MM.1S (cell line): ENCODE results near the gene TBX6.

Source experiments
- DNase-seq: peaks from one replicate; pipeline ENCODE4 v3.0.0-alpha.2; 2015
- H2AFZ ChIP-seq: fragments of 300-600 bp; sonication (generic); 2 replicates; pipeline ENCODE4 v1.6.0; 2016; ENCODE audit warnings: antibody characterized with exemption, low read length
- H3F3A ChIP-seq: fragments of 300-600 bp; sonication (generic); 2 replicates; pipeline ENCODE4 v1.6.1; 2016; ENCODE audit warnings: mild to moderate bottlenecking, antibody characterized with exemption, low read length, moderate library complexity, mixed read lengths; ENCODE audit not compliant: insufficient read depth
- H3K27ac ChIP-seq: fragments of 300-600 bp; sonication (generic); 2 replicates; pipeline ENCODE4 v1.5.1; 2016; ENCODE audit warnings: mild to moderate bottlenecking, low read length
- H3K27me3 ChIP-seq: fragments of 300-600 bp; sonication (generic); replicated peaks from 2 replicates; pipeline ENCODE4 v1.6.0; 2016; ENCODE audit warnings: low read length; ENCODE audit not compliant: insufficient read depth
- H3K36me3 ChIP-seq: fragments of 300-600 bp; sonication (generic); replicated peaks from 2 replicates; pipeline ENCODE4 v1.6.1; 2016; ENCODE audit warnings: mild to moderate bottlenecking, low read length, mixed read lengths; ENCODE audit not compliant: insufficient read depth
- H3K4me1 ChIP-seq: fragments of 300-600 bp; sonication (generic); 2 replicates; pipeline ENCODE4 v1.6.1; 2016; ENCODE audit warnings: low read length, mixed read lengths
- H3K4me2 ChIP-seq: fragments of 300-600 bp; sonication (generic); 2 replicates; pipeline ENCODE4 v1.6.0; 2016; ENCODE audit warnings: low read depth, low read length
- H3K4me3 ChIP-seq: fragments of 300-600 bp; sonication (generic); 2 replicates; pipeline ENCODE4 v1.5.1; 2016; ENCODE audit warnings: low read length, mixed read lengths
- H3K79me2 ChIP-seq: fragments of 300-600 bp; sonication (generic); 2 replicates; pipeline ENCODE4 v1.6.1; 2016; ENCODE audit warnings: mixed run types, low read length, mixed read lengths
- H3K9ac ChIP-seq: fragments of 300-600 bp; sonication (generic); 2 replicates; pipeline ENCODE4 v1.6.1; 2016; ENCODE audit warnings: low read length, mixed read lengths
- H3K9me2 ChIP-seq: fragments of 300-600 bp; sonication (generic); replicated peaks from 2 replicates; pipeline ENCODE4 v1.6.1; 2016; ENCODE audit warnings: mild to moderate bottlenecking, low read length, mixed read lengths; ENCODE audit not compliant: insufficient read depth
- H3K9me3 ChIP-seq: fragments of 300-600 bp; sonication (generic); replicated peaks from 2 replicates; pipeline ENCODE4 v1.6.1; 2016; ENCODE audit warnings: mild to moderate bottlenecking, low read length, mixed read lengths; ENCODE audit not compliant: insufficient read depth
- H4K20me1 ChIP-seq: fragments of 300-600 bp; sonication (generic); 2 replicates; pipeline ENCODE4 v1.6.1; 2016; ENCODE audit warnings: mild to moderate bottlenecking, low read length, moderate library complexity, mixed read lengths; ENCODE audit not compliant: insufficient read depth
- EZH2 ChIP-seq: fragments of 300-600 bp; sonication (generic); optimal IDR thresholded peaks from 2 replicates; pipeline ENCODE3; 2017; ENCODE audit warnings: low read depth, mild to moderate bottlenecking, antibody characterized with exemption, low read length, mixed read lengths
- EZH2phosphoT487 ChIP-seq: fragments of 300-600 bp; sonication (generic); IDR thresholded peaks from 2 replicates; pipeline ENCODE4 v1.6.1; 2018; ENCODE audit warnings: antibody characterized with exemption, low read length
- TF ChIP-seq, protein P1 (sequence below): fragments of 300-600 bp; sonication (generic); IDR thresholded peaks from 2 replicates; pipeline ENCODE4 v1.5.1; 2016; ENCODE audit warnings: antibody characterized with exemption, low read length, mixed read lengths

The TBX6 gene

GRCh38 chr16:30121741-30122571 lies 30.2 kb upstream of the TBX6 start:
- no peaks in the 10 kb centered on the region for H3F3A ChIP-seq
- H3K27ac ChIP-seq, result no peak overlapping the region
- H3K27me3 ChIP-seq, result no peaks in the 10 kb centered on the region
- no peaks in the 10 kb centered on the region for H3K4me1 ChIP-seq
- H3K4me3 ChIP-seq, result peak overlapping the region; percentile 88
- no peaks in the 10 kb centered on the region for H4K20me1 ChIP-seq
- TF ChIP-seq EZH2 (no peak), EZH2phosphoT487 (no peak)
- TF ChIP-seq, protein P1, sequence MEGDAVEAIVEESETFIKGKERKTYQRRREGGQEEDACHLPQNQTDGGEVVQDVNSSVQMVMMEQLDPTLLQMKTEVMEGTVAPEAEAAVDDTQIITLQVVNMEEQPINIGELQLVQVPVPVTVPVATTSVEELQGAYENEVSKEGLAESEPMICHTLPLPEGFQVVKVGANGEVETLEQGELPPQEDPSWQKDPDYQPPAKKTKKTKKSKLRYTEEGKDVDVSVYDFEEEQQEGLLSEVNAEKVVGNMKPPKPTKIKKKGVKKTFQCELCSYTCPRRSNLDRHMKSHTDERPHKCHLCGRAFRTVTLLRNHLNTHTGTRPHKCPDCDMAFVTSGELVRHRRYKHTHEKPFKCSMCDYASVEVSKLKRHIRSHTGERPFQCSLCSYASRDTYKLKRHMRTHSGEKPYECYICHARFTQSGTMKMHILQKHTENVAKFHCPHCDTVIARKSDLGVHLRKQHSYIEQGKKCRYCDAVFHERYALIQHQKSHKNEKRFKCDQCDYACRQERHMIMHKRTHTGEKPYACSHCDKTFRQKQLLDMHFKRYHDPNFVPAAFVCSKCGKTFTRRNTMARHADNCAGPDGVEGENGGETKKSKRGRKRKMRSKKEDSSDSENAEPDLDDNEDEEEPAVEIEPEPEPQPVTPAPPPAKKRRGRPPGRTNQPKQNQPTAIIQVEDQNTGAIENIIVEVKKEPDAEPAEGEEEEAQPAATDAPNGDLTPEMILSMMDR, result no peak
- no peaks in the 10 kb centered on the region for H3K9me3 ChIP-seq
- H3K9me2 ChIP-seq, result no peaks in the 10 kb centered on the region
- H3K36me3 ChIP-seq, result no peaks in the 10 kb centered on the region
- H3K79me2 ChIP-seq, result peaks cover 17% of the 10 kb centered on the region
- no peak for DNase-seq
- H3K4me2 ChIP-seq, result peak overlapping the region; percentile 78
- peak overlapping the region; percentile 59 for H2AFZ ChIP-seq
- peak overlapping the region; percentile 72 for H3K9ac ChIP-seq

DNA sequence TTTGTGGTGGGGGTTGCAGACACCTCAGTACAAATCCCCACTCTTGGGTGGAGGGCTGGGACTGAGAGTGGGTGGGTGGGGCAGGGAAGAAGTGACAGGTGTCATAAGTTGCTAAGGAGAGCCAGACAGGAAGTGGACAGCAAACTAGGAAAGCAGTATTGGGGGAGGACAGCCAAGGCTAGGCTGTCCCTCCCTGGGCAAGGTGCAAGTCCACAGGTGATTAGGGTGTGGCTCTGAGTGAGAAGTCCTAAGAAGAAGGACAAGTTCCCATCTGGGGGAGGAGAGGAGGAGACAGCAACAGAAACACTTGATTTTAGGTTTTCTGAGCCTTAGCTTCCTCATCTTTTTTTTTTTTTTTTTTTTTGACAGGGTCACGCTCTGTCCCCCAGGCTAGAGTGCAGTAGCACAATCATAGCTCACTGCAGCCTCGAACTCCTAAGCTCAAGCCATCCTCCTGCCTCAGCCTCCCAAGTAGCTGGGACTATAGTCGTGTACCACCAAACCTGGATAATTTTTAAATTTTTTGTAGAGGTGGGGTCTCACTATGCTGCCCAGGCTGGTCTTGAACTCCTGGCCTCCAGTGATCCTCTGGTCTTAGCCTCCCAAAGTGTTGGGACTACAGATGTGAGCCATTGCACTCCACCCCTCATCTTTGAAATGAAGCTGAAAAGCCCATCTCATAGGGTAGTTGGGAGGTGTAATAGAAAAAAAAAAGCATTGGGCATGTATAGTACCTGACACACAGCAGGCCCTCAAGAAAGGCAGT lies 28.8 kb upstream of the TBX6 start:
- Histone ChIP-seq H3K9ac (no peak overlapping the region), H2AFZ (no peak overlapping the region), H4K20me1 (no peaks in the 10 kb centered on the region), H3K79me2 (peaks cover 17% of the 10 kb centered on the region), H3K27me3 (no peaks in the 10 kb centered on the region), H3K9me3 (no peaks in the 10 kb centered on the region), H3K4me1 (peaks cover 2% of the 10 kb centered on the region), H3K9me2 (no peaks in the 10 kb centered on the region), H3K36me3 (no peaks in the 10 kb centered on the region), H3K27ac (no peak overlapping the region), H3F3A (peaks cover 4% of the 10 kb centered on the region; the same call in 1 of the 2 replicates), H3K4me3 (no peak overlapping the region), H3K4me2 (no peak overlapping the region)
- TF ChIP-seq EZH2phosphoT487 (no peak), EZH2 (no peak)
- TF ChIP-seq, protein P1, result no peak
- no peak for DNase-seq

DNA sequence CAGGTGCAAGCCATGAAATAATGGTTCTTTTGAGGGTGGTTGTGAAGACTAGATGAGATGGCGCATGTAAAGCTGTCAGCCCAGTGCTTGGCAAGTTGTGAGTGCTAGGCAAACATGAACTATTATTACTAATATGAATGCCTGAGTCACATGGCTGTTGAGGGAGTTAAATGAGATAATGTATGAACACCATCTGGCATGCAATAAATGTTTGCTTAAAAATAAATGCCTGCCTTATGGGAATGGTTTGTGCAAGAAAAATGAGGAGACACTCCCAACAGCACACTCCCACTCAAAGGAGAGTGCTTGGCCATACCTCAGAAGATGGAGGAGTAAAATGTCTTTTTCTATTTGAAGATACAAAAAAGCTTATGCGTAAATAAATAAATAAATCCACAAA lies 27.7 kb upstream of the TBX6 start:
- no peak overlapping the region for H2AFZ ChIP-seq
- peaks cover 12% of the 10 kb centered on the region for H3F3A ChIP-seq
- no peaks in the 10 kb centered on the region for H3K27me3 ChIP-seq
- H4K20me1 ChIP-seq, result no peaks in the 10 kb centered on the region
- peaks cover 9% of the 10 kb centered on the region for H3K4me1 ChIP-seq
- peaks cover 17% of the 10 kb centered on the region for H3K79me2 ChIP-seq
- DNase-seq, result no peak
- no peaks in the 10 kb centered on the region for H3K9me3 ChIP-seq
- no peak overlapping the region for H3K4me2 ChIP-seq
- no peaks in the 10 kb centered on the region for H3K36me3 ChIP-seq
- no peak overlapping the region for H3K4me3 ChIP-seq
- no peak overlapping the region for H3K27ac ChIP-seq
- H3K9me2 ChIP-seq, result no peaks in the 10 kb centered on the region
- TF ChIP-seq, protein P1, result no peak
- TF ChIP-seq EZH2phosphoT487 (no peak), EZH2 (no peak)
- no peak overlapping the region for H3K9ac ChIP-seq
